ENCODE measurements around the gene NAE1. TPM values are rescaled to one million over a fixed set of nuclear protein-coding genes. Genes with fewer than 3 reads are reported as not detected.
"Not testable (repeated sequence)": the region's sequence is repeated elsewhere in the genome, so short reads cannot be mapped to it uniquely, and the experiment has no call there.

The NAE1 gene
- total RNA-seq, 1 donor from 2014 or later = 77.3 TPM

- DNase-seq (ENCODE audit: low read depth) = no peak
These were observed 41.8 kb upstream of the NAE1 start for GRCh38 chr16:66872559-66872942.

GRCh38 chr16:66871840-66872239 lies 41.1 kb upstream of the NAE1 start:
- DNase-seq (ENCODE audit: low read depth) = no peak
- no peaks in the 10 kb centered on the region for H3K27me3 ChIP-seq (ENCODE audit: control insufficient read depth, insufficient read depth, low read length)
- TF ChIP-seq CTCF (IDR thresholded peaks at IDR 0.05; ENCODE audit: insufficient read depth, low read length, poor library complexity, severe bottlenecking) = no peak
- H3K36me3 ChIP-seq (ENCODE audit: control insufficient read depth, insufficient read depth, low read length) = no peaks in the 10 kb centered on the region
- no peak overlapping the region for H3K4me3 ChIP-seq (ENCODE audit: low read depth, low read length)

More at GRCh38 chr16:66872559-66872942, 41.8 kb upstream of the NAE1 start:
- TF ChIP-seq CTCF (IDR thresholded peaks at IDR 0.05; ENCODE audit: insufficient read depth, low read length, poor library complexity, severe bottlenecking) = no peak
- Histone ChIP-seq H3K27me3 (ENCODE audit: control insufficient read depth, insufficient read depth, low read length) (no peaks in the 10 kb centered on the region), H3K4me3 (ENCODE audit: low read depth, low read length) (peak overlapping the region; percentile 27), H3K36me3 (ENCODE audit: control insufficient read depth, insufficient read depth, low read length) (no peaks in the 10 kb centered on the region)

GRCh38 chr16:66871363-66871762 lies 40.6 kb upstream of the NAE1 start:
- not testable (repeated sequence) for DNase-seq (ENCODE audit: low read depth); H3K4me3 ChIP-seq (ENCODE audit: low read depth, low read length); H3K27me3 ChIP-seq (ENCODE audit: control insufficient read depth, insufficient read depth, low read length); H3K36me3 ChIP-seq (ENCODE audit: control insufficient read depth, insufficient read depth, low read length)

- DNase-seq (ENCODE audit: low read depth) = no peak
These were observed 38.6 kb upstream of the NAE1 start for GRCh38 chr16:66869424-66869823.

GRCh38 chr16:66863707-66864106 lies 32.9 kb upstream of the NAE1 start:
- TF ChIP-seq CTCF (IDR thresholded peaks at IDR 0.05; ENCODE audit: insufficient read depth, low read length, poor library complexity, severe bottlenecking) = no peak
- Histone ChIP-seq H3K36me3 (ENCODE audit: control insufficient read depth, insufficient read depth, low read length) (no peaks in the 10 kb centered on the region), H3K4me3 (ENCODE audit: low read depth, low read length) (no peak overlapping the region)

More at GRCh38 chr16:66869424-66869823, 38.6 kb upstream of the NAE1 start:
- no peak for TF ChIP-seq CTCF (IDR thresholded peaks at IDR 0.05; ENCODE audit: insufficient read depth, low read length, poor library complexity, severe bottlenecking)
- no peaks in the 10 kb centered on the region for H3K27me3 ChIP-seq (ENCODE audit: control insufficient read depth, insufficient read depth, low read length)
- H3K4me3 ChIP-seq (ENCODE audit: low read depth, low read length) = no peak overlapping the region
- H3K36me3 ChIP-seq (ENCODE audit: control insufficient read depth, insufficient read depth, low read length) = no peaks in the 10 kb centered on the region

GRCh38 chr16:66862023-66862520 lies 31.3 kb upstream of the NAE1 start:
- Histone ChIP-seq H3K4me3 (ENCODE audit: low read depth, low read length) (no peak overlapping the region), H3K27me3 (ENCODE audit: control insufficient read depth, insufficient read depth, low read length) (no peaks in the 10 kb centered on the region), H3K36me3 (ENCODE audit: control insufficient read depth, insufficient read depth, low read length) (no peaks in the 10 kb centered on the region)
- no peak for DNase-seq (ENCODE audit: low read depth)
- no peak for TF ChIP-seq CTCF (IDR thresholded peaks at IDR 0.05; ENCODE audit: insufficient read depth, low read length, poor library complexity, severe bottlenecking)

More at GRCh38 chr16:66863707-66864106, 32.9 kb upstream of the NAE1 start:
- DNase-seq (ENCODE audit: low read depth) = no peak
- no peaks in the 10 kb centered on the region for H3K27me3 ChIP-seq (ENCODE audit: control insufficient read depth, insufficient read depth, low read length)
